HL-60/S4 treated with retinoic acid at 250 ng/mL for 4 days and 3 days (cell line): ENCODE data around the gene MRPL38.

Source experiments
- in situ Hi-C: fragments of 300-500 bp; cut with MboI; formaldehyde crosslinking; loops from 2 replicates; pipeline ENCODE4 v1.7.0; 2022; ENCODE audit warnings: low sequenced_read_pairs

MRPL38 gene

GRCh38 chr17:75920045-75920560, 15.4 kb upstream of the MRPL38 start:
- in situ Hi-C loops, result loop anchor here (25.0 kb wide), 1 partner anchor 367 kb away; no protein-coding TSS in a partner anchor

GRCh38 chr17:75919611-75920010, 14.9 kb upstream of the MRPL38 start:
- in situ Hi-C loops, result loop anchor here (5.0 to 25.0 kb wide), 2 partner anchors 88 to 368 kb away; no protein-coding TSS in a partner anchor

GRCh38 chr17:75917917-75918445, 13.3 kb upstream of the MRPL38 start:
- in situ Hi-C loops, result loop anchor here (5.0 to 25.0 kb wide), 2 partner anchors 89 to 369 kb away; no protein-coding TSS in a partner anchor

- in situ Hi-C loops, result loop anchor here (5.0 to 25.0 kb wide), 2 partner anchors 90 to 370 kb away; no protein-coding TSS in a partner anchor
Observed at GRCh38 chr17:75917141-75917916, 12.6 kb upstream of the MRPL38 start.

- in situ Hi-C loops, result loop anchor here (5.0 to 25.0 kb wide), 2 partner anchors 92 to 372 kb away; no protein-coding TSS in a partner anchor
Observed at GRCh38 chr17:75915268-75915667, 10.6 kb upstream of the MRPL38 start.

- in situ Hi-C loops, result loop anchor here (5.0 to 25.0 kb wide), 2 partner anchors 93 to 373 kb away; no protein-coding TSS in a partner anchor
Observed at GRCh38 chr17:75914643-75915267, 10.1 kb upstream of the MRPL38 start.

- in situ Hi-C loops, result loop anchor here (25.0 kb wide), 1 partner anchor 374 kb away; no protein-coding TSS in a partner anchor
Observed at GRCh38 chr17:75913537-75914210, 9.0 kb upstream of the MRPL38 start.

- in situ Hi-C loops, result loop anchor here (25.0 kb wide), 1 partner anchor 377 kb away; no protein-coding TSS in a partner anchor
Observed at GRCh38 chr17:75910699-75911098, 6.0 kb upstream of the MRPL38 start.

GRCh38 chr17:75909812-75910274, 5.2 kb upstream of the MRPL38 start:
- in situ Hi-C loops, result loop anchor here (25.0 kb wide), 1 partner anchor 377 kb away; no protein-coding TSS in a partner anchor

- in situ Hi-C loops, result loop anchor here (25.0 kb wide), 1 partner anchor 378 kb away; no protein-coding TSS in a partner anchor
Observed at GRCh38 chr17:75909051-75909811, 4.5 kb upstream of the MRPL38 start.

GRCh38 chr17:75908201-75908600, 3.5 kb upstream of the MRPL38 start:
- in situ Hi-C loops, result loop anchor here (25.0 kb wide), 1 partner anchor 379 kb away; no protein-coding TSS in a partner anchor

GRCh38 chr17:75906143-75906884, 1.6 kb upstream of the MRPL38 start:
- in situ Hi-C loops, result loop anchor here (25.0 kb wide), 1 partner anchor 381 kb away; no protein-coding TSS in a partner anchor

GRCh38 chr17:75902406-75902805, 2.3 kb downstream of the MRPL38 start:
- in situ Hi-C loops, result loop anchor here (25.0 kb wide), 1 partner anchor 385 kb away; no protein-coding TSS in a partner anchor

- in situ Hi-C loops, result loop anchor here (25.0 kb wide), 1 partner anchor 386 kb away; no protein-coding TSS in a partner anchor
Observed at GRCh38 chr17:75901727-75902126, 3.0 kb downstream of the MRPL38 start.

- in situ Hi-C loops, result loop anchor here (25.0 kb wide), 1 partner anchor 386 kb away; no protein-coding TSS in a partner anchor
Observed at GRCh38 chr17:75900691-75901533, 3.8 kb downstream of the MRPL38 start.

GRCh38 chr17:75899767-75900468, 4.8 kb downstream of the MRPL38 start:
- in situ Hi-C loops, result loop anchor here (25.0 kb wide), 2 partner anchors 113 to 387 kb away; partner anchors contain the start of gene UNK

- in situ Hi-C loops, result loop anchor here (25.0 kb wide), 1 partner anchor 112 kb away; the partner anchor contains the start of gene UNK
Observed at GRCh38 chr17:75899353-75899752, 5.3 kb downstream of the MRPL38 start.
